GM06990 (cell line): Measurements from ENCODE around the gene SIT1.

Experiments used
- DNase-seq: peaks from one replicate; pipeline ENCODE4 v3.0.0-alpha.2; 2011; ENCODE audit not compliant: insufficient read length; ENCODE audit errors: extremely low read depth
- H3K27me3 ChIP-seq: replicated peaks from 2 replicates; pipeline ENCODE4 v1.6.0; 2011; ENCODE audit warnings: low read length; ENCODE audit not compliant: control insufficient read depth, insufficient read depth
- H3K36me3 ChIP-seq: 2 replicates; pipeline ENCODE4 v1.5.1; 2011; ENCODE audit warnings: low read length; ENCODE audit not compliant: control insufficient read depth, insufficient read depth
- H3K4me3 ChIP-seq: replicated peaks from 2 replicates; pipeline ENCODE4 v1.5.1; 2011; ENCODE audit warnings: low read depth, mild to moderate bottlenecking, control low read depth, low read length
- CTCF ChIP-seq: IDR thresholded peaks from 2 replicates; pipeline ENCODE4 v1.5.1; 2011; ENCODE audit warnings: low read length, control low read depth, mild to moderate bottlenecking, inconsistent platforms; ENCODE audit not compliant: insufficient read depth, poor library complexity, severe bottlenecking

The SIT1 gene

DNA sequence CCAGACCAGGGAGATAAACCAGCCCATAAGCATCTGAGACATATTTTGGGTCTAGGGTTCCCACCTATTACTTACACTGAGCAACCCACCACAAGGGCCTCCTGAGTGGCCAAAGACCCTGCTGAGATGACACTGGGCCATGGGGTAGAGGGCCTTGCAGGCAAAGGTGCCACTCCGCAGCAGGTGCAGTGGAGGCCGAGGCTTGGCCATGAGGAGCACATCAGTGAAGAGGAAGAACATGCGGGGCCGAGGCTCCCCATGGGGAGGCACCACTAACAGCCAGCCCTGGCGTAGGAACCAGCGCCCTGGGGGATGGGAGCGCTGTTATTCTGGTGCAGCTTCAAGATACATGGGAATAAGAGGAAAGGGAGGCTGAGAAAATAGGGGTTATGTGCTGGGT lies 11.7 kb upstream of the SIT1 start:
- no peaks in the 10 kb centered on the region for H3K27me3 ChIP-seq
- TF ChIP-seq CTCF, result no peak
- H3K4me3 ChIP-seq, result no peak overlapping the region
- peaks cover 12% of the 10 kb centered on the region for H3K36me3 ChIP-seq
- no peak for DNase-seq

DNA sequence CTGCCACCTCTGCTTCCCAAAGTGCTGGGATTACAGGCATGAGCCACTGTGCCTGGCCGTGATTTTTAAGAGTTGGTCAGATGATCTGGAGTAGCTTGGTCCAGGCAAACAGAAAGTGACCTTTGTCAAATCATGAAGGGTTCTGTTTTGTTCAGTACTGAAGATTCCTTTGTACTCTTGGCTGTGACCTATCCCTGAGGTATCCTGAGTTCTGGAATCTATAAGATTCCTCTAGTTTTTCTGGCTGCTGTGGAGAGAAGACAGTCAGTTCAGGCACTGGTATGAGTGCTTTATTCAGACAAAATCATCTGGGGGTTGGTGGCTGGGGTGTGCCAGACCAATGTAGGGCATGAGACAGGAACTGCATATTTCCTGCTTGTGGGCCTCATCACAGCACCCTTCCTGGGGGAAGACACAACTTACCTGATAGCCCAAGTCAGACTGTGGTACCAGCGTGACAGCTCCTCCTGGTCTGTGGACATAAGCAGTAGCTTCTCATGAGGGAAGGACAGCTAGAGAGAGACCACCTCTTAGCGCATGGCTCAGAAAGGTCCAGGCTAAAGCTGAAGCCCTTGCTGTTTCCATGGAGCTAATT lies 11.1 kb upstream of the SIT1 start:
- Histone ChIP-seq H3K27me3 (no peaks in the 10 kb centered on the region), H3K4me3 (no peak overlapping the region), H3K36me3 (peaks cover 12% of the 10 kb centered on the region)
- no peak for TF ChIP-seq CTCF
- no peak for DNase-seq

GRCh38 chr9:35660966-35661415 lies 10.3 kb upstream of the SIT1 start:
- peaks cover 12% of the 10 kb centered on the region for H3K36me3 ChIP-seq
- DNase-seq, result no peak
- no peak overlapping the region for H3K4me3 ChIP-seq
- TF ChIP-seq CTCF, result peak; percentile 30
- no peaks in the 10 kb centered on the region for H3K27me3 ChIP-seq

DNA sequence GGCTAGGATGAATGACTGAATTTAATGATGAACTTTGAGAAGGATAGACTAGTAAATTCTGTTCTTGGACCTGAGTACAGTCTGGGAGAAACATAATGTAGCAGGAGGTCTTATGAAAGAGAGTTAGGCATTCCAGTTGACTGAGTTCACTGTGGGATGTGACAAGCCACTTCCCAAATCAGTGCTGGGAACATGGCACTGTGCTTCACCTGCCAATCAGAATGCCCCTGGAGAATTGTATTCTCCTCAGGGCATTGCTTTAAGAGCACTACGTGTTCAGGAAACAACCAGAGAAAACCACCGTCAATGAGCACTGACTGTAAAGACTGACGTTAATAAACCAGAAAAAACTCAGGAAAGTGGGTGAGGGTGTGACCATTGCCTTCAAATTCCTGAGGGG lies 8.6 kb upstream of the SIT1 start:
- H3K27me3 ChIP-seq, result no peaks in the 10 kb centered on the region
- H3K36me3 ChIP-seq, result peaks cover 12% of the 10 kb centered on the region
- DNase-seq, result no peak
- peak overlapping the region; percentile 96 for H3K4me3 ChIP-seq
- TF ChIP-seq CTCF, result no peak

DNA sequence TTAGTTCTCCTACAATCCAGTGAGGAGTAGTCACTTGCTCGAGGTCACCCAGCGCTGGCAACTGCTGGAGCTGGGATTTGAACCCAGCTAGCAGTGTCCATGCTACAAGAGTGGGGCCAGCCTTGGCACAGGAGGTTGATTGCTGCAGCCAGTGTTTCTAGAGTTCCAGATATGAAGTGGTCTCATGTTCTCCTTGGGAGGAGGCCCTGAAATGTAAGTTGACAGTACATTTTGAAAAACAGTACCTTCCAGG lies 8.2 kb upstream of the SIT1 start:
- no peaks in the 10 kb centered on the region for H3K27me3 ChIP-seq
- peaks cover 12% of the 10 kb centered on the region for H3K36me3 ChIP-seq
- TF ChIP-seq CTCF, result no peak
- peak overlapping the region; percentile 96 for H3K4me3 ChIP-seq
- no peak for DNase-seq

DNA sequence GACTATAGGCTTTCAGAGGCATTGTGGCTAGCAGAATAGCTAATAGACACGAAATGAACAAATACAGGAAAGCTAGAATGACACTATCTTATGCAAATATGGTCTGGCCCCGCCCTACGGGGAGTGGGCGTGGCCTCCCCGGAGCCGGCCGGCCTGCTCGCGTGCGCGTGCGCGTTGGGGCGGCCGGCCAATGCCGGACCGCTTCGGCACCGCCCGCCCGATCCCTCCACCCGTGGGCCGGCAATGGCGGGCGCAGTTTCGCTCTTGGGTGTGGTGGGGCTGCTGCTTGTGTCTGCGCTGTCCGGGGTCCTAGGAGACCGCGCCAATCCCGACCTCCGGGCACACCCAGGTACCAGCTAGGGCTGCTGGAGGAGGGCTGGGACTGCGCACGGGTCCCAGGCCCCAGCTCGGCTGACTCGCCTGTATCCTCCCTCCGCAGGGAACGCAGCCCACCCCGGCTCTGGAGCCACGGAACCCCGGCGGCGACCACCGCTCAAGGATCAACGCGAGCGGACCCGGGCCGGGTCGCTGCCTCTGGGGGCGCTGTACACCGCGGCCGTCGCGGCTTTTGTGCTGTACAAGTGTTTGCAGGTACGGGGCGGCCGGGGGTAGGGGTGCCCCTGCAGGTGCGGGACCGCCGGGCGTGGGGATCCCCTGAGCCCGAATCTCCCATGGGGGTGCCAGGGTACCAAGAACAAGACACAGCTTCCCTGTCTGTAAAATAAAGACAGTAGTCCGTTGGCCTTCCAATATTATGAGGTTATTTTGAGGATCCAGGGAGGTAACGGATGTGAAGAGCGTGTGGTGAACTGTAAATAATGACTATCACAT lies 7.6 kb upstream of the SIT1 start, which contains the start of gene CCDC107:
TSS of gene CCDC107 (plus strand) at position 156 of the 831 bp plus-strand sequence. CDS start at position 244, 88 bp downstream.
- TF ChIP-seq CTCF, result peak; percentile 82
- H3K4me3 ChIP-seq, result peak within 1 kb of the TSS; percentile 96
- no peaks in the 10 kb centered on the region for H3K27me3 ChIP-seq
- peaks cover 12% of the 10 kb centered on the region for H3K36me3 ChIP-seq
- DNase-seq, result peak; percentile 90
